Measurements from ENCODE around the gene SNX14.

SNX14 gene

DNA sequence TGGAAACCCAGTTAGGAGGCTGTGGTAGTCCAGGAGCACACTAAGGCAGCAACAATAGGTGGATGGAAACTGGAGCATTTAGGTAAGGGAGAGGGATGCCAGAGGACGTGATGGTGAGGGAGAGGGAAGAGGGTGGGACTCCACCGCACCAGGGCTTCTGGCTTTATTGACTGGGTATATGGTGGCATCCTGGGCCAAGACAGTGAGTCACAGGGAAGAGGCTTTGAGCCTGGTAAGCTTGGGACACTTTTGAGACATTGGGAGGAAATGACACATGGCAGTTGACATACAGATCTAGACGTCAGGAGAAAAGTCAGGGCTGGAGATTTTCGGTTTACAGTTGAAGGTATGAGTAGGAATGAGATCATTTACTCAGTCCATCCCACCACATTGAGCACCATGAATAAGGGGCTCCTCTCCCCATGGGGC is 128.9 kb downstream of the SNX14 start:
- peak; percentile 85 for DNase-seq (ENCODE audit: low read depth)

- peak; percentile 87 for DNase-seq (ENCODE audit: low read depth)
Measured at GRCh38 chr6:85464260-85464644, 129.4 kb downstream of the SNX14 start.

- DNase-seq (ENCODE audit: low read depth) = no peak
Measured at GRCh38 chr6:85463621-85464259, 129.9 kb downstream of the SNX14 start.

DNA sequence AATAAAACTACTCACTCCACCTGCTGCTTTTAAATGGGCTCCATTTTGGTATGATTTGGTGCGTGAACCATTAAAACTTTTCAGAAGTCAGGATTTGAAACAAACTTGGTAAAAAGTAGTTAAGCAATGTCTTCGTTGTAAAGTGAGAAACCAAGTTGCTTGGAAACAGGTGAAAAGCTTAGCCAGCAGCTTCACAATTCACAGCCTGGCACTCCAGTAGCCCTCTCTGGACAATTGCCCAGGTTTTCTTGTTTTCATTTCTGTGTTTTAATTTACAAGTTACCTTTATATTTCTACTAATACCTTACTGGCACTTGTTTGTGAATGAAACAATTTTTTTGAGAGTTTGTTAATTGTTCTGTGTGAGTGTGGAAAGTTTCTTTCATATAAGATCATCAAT is 131.0 kb downstream of the SNX14 start:
- DNase-seq (ENCODE audit: low read depth) = no peak

- no peak for DNase-seq (ENCODE audit: low read depth)
Measured at GRCh38 chr6:85461798-85462170, 131.9 kb downstream of the SNX14 start.

- DNase-seq (ENCODE audit: low read depth) = no peak
Measured at GRCh38 chr6:85460921-85461797, 132.5 kb downstream of the SNX14 start.

DNA sequence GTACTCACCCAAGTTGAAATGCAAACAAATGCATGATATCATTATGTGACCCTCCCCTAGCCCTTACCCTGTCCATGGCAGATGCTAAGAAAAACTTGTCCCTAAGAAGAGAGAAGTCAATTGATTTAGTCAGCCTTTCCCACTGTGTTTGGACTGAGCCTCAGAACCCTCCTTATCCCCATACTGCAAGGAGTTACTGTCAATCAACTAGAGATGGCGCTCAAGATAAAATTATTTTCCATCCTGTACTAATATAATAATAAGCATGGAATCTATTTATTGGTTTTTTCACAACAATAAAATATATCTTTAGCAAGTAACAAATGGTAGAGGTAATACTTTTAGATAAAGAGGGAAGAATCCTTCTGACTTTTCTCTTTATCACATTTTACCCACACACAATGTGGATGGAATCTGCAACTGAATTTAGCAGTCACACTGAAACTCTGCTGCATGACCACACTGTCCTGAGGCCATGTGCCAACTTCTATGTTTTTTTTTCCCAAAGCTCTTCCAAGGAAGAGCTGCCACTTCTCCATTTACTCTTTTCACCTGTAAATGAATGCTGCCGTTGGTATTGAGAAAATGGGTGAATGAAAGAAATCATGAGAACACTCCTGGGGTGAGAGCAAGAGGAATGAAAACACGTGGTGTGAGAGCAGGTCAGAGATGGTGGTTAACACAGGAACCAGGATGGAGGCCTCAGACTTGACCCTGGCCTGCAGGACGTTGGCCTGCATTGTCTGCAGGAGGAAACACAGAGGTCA is 133.3 kb downstream of the SNX14 start:
- DNase-seq (ENCODE audit: low read depth) = no peak

DNA sequence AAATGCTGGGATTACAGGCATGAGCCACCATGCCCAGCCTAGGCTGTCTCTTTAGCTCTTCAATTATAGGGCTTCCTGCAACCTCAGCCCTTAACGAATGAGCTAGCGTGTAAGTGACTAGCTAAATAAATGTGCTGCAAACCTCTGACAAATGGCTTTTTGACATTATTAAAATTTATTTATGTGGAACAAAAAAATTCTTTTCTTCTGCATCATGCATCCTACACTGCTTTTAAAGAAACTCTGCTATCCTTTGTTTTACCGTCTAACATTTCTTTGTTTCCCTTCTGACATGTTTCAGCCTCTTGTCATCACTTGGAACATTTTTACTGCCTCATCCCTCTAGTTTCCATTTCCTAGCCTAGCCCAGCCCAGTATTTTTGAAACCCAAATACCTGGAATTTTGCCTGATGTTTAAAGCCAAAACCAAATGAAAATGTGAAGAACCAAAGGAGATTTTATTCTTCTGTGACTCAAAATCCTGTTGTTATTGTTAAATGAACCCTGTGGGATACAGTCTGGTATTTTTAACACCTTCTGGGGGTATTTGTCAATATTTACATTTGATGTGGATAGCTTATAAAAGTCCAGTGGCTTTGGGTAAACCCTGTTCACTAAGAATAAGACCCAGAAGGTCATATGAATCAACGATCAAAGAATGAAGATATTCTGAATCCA is 134.3 kb downstream of the SNX14 start:
- no peak for DNase-seq (ENCODE audit: low read depth)

GRCh38 chr6:85458782-85459181 is 134.9 kb downstream of the SNX14 start:
- no peak for DNase-seq (ENCODE audit: low read depth)

GRCh38 chr6:85458184-85458583 is 135.5 kb downstream of the SNX14 start:
- DNase-seq (ENCODE audit: low read depth) = no peak

- DNase-seq (ENCODE audit: low read depth) = no peak
Measured at GRCh38 chr6:85456782-85457181, 136.9 kb downstream of the SNX14 start.
